ENCODE measurements around the gene PMPCA. TPM values are rescaled to one million over a fixed set of nuclear protein-coding genes. Genes with fewer than 3 reads are reported as not detected.
"Not testable (repeated sequence)": the region's sequence is repeated elsewhere in the genome, so short reads cannot be mapped to it uniquely, and the experiment has no call there.

The PMPCA gene
- total RNA-seq, 1 donor from 2014 or later: 114 TPM

DNA sequence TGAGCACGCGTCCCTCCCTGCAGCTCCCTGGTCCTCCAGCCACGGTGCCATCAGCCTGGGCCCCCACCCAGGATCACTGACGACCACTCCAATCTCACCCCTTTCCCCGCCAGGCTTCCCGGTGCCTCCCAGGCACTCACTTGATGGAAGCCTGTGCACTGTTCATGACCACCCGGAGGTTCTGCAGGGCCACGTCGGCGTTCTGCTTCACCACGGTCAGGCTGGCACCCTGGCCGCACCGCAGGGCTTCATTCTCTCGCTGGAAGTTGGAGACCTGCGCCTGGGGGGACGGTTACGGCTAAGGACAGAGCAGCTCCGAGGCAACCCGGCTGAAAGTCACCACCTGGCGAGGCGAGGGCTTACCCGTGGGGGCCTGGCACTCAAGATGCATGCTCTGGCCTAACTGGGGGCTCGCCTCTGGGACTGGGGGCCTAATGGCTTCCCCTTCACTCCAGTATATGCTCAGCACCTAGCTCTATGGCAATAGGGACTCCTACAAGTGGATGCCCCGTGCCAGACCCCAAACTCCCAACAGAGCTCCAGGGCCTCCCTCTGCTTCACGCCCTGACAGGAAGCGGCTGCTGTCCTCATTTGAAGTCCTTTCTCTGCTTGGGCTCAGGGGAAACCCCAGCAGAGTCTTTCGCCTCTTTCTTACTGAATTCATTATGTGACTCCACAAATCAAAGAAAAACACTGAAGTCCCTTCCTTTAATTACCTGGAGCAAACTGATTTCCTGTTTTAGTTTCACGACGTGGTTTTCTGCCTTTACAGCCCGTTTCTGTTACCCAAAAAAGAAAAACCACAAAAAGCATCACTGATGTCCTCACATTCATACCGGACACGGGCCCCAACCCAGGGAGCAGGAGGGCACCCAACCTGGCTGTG lies 6.3 kb upstream of the PMPCA start:
- no peaks in the 10 kb centered on the region for H3K9me3 Mint-ChIP-seq
- H3K4me3 Mint-ChIP-seq: peak overlapping the region; percentile 80
- peaks cover 44% of the 10 kb centered on the region for H3K4me1 Mint-ChIP-seq
- H3K27me3 Mint-ChIP-seq: no peaks in the 10 kb centered on the region
- intact Hi-C loops (cut with micrococcal nuclease): loop anchor here (2.0 to 5.0 kb wide), 2 partner anchors 19 to 78 kb away; partner anchors contain the start of gene SEC16A
- peak overlapping the region; percentile 86 for H3K27ac Mint-ChIP-seq
- DNase-seq: peak; percentile 83
- peaks cover 53% of the 10 kb centered on the region for H3K36me3 Mint-ChIP-seq (ENCODE audit: low read depth)

DNA sequence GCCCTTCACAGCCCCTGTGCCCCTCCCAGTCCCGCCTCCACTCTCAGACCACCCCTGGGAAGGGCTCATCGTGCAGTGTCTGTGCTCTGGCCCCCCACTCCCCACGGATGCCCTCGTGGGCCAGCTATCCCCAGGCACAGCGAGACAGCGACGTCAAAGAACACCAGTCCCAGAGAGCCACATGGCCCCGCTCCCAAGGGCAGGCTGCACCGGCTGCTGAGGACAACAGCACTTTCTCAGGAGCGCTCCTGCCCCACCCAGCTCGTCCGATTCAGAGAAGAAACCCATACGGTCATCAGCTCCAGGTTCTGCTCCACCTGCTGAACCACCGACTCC lies 5.7 kb upstream of the PMPCA start:
- Mint-ChIP-seq H3K9me3 (no peaks in the 10 kb centered on the region), H3K36me3 (ENCODE audit: low read depth) (peaks cover 53% of the 10 kb centered on the region), H3K27ac (peak overlapping the region; percentile 86), H3K27me3 (no peaks in the 10 kb centered on the region), H3K4me1 (peaks cover 48% of the 10 kb centered on the region), H3K4me3 (peak overlapping the region; percentile 80)
- intact Hi-C loops (cut with micrococcal nuclease): loop anchor here (5.0 kb wide), 1 partner anchor 78 kb away; the partner anchor contains the start of gene SEC16A
- DNase-seq: no peak

DNA sequence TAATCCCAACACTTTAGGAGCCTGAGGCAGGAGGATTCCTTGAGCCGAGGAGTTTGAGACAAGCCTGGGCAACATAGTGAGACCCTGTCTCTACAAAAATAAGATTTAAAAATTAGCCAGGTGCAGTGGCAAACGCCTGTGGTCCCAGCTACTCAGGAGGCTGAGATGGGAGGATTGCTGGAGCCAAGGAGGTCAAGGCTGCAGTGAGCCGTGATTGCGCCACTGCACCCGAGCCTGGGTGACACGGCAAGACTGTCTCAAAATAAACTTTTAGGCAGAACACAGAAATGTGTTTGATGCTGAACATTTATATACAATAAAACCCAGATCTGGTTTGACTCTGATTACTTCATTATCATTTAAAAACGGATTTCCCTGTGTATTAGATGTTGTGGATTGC lies 5.0 kb upstream of the PMPCA start:
- H3K4me1 Mint-ChIP-seq: peaks cover 50% of the 10 kb centered on the region
- H3K27me3 Mint-ChIP-seq: no peaks in the 10 kb centered on the region
- H3K9me3 Mint-ChIP-seq: no peaks in the 10 kb centered on the region
- peaks cover 56% of the 10 kb centered on the region for H3K36me3 Mint-ChIP-seq (ENCODE audit: low read depth)
- H3K27ac Mint-ChIP-seq: no peak overlapping the region
- DNase-seq: no peak
- intact Hi-C loops (cut with micrococcal nuclease): no loop called here
- H3K4me3 Mint-ChIP-seq: no peak overlapping the region

DNA sequence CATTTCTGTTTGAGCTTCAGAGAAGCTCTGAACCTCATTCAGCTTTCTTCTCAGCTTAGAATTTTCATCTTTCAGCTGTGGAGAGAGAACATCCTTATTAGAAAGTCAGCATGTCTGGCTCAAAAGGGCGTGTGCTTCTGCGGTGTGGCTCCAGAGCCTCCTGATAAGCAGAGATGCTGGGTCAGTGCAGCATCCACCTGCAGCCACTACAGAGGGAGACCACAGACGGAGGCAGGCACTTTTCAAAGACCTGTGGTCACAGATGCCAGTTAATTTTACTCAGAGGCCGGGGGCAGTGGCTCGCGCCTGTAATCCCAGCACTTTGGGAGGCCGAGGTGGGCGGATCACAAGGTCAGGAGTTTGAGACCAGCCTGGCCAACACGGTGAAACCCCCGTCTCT lies 4.6 kb upstream of the PMPCA start:
- H3K9me3 Mint-ChIP-seq; H3K4me3 Mint-ChIP-seq; intact Hi-C loops (cut with micrococcal nuclease); DNase-seq; H3K27me3 Mint-ChIP-seq; H3K27ac Mint-ChIP-seq: not testable (repeated sequence)
- H3K4me1 Mint-ChIP-seq: peaks cover 49% of the 10 kb centered on the region
- peaks cover 56% of the 10 kb centered on the region for H3K36me3 Mint-ChIP-seq (ENCODE audit: low read depth)

DNA sequence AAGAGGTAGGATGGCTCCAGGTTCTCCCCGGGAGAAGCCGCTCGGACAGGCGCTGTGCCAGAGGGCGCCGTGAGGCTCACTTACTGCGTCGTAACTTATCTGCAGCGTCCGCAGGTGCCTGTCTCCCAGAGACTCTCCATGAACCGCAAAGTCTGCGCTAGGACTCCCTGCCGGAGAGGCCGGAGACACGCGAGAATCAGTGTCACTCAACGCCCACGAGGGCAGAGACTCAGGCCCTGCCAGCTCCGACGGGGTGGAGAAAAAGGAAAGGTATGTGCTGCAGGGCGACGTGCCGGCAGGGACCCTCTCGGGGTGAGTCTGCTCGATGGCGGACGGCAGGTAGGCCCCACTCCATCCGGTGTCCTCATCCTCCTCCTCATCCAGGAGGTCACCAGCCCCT lies 3.4 kb upstream of the PMPCA start:
- H3K27me3 Mint-ChIP-seq; H3K4me3 Mint-ChIP-seq; intact Hi-C loops (cut with micrococcal nuclease); H3K27ac Mint-ChIP-seq; DNase-seq; H3K9me3 Mint-ChIP-seq: not testable (repeated sequence)
- Mint-ChIP-seq H3K4me1 (peaks cover 52% of the 10 kb centered on the region), H3K36me3 (ENCODE audit: low read depth) (peaks cover 58% of the 10 kb centered on the region)

DNA sequence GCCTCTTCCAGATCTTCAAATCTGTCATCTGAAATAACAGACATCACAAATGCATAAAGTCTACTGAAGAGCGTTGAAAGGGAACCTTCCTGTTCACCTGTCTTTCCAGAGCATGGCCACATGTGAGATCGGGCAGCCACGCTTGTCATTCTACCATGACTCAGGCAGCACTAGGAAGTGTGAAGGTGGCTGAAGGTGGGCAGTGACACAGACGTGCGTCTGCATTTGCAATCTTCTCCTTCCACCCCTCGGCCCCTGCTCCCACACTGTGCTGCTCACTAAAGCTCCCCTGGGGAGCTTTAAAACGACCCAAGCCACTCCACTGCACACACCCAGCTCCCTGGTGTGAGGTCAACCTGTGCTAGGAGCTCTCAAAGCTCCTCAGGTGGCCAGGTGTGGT lies 2.5 kb upstream of the PMPCA start:
- Mint-ChIP-seq H3K27ac (no peak overlapping the region), H3K36me3 (ENCODE audit: low read depth) (peaks cover 60% of the 10 kb centered on the region), H3K9me3 (no peaks in the 10 kb centered on the region), H3K4me1 (peaks cover 53% of the 10 kb centered on the region), H3K27me3 (no peaks in the 10 kb centered on the region), H3K4me3 (peak overlapping the region; percentile 16)
- intact Hi-C loops (cut with micrococcal nuclease): no loop called here
- DNase-seq: no peak

DNA sequence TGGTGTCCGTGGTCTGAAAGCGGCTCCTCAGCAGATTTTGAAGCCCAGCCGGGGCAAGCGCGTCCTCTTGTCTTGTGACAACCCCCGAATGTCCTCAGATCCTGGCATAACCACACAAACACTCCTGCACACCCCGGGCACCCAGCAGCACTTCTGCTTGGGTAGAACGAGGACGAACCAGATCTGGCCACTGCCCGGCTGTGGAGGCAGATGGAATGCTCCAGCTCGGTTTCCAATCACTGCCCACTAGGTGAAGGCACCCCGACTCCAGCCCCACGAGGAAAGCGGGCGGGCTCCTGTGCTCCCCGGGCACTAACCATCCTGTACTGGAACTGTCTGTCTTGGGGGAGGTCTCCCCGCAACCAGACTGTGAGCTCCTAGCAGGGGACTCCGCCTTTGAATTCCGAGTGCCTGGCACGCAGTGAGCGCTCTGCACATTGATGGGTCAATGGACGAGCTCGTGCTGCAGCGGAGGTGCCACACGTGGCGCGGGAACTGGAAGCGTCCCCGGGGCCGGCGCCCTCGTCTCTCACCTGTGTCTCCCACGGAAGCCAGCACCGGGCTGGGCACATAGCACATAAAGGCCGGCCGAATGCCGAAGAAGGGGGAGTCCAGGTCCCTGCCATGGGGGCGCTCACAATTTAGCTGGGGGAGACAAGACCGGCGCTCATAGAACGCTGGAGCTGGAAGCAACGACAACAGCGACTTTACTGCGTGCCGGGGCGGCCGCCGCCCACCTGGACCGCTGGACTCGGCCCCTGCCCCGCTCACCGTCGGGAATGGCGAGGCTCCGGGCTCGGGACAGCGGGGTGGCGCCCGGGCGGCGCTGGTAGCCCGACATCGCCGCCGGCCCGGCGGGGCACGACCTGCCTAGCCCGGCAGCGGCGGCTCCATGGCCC lies 652 bp upstream of the PMPCA start:
- Mint-ChIP-seq H3K27me3 (no peaks in the 10 kb centered on the region), H3K36me3 (ENCODE audit: low read depth) (peaks cover 62% of the 10 kb centered on the region), H3K9me3 (no peaks in the 10 kb centered on the region), H3K27ac (peak overlapping the region; percentile 95), H3K4me3 (peak overlapping the region; percentile 94), H3K4me1 (peaks cover 43% of the 10 kb centered on the region)
- DNase-seq: peak; percentile 78
- intact Hi-C loops (cut with micrococcal nuclease): loop anchor here (1.0 to 5.0 kb wide), 4 partner anchors 10 to 163 kb away; partner anchors contain the start of genes INPP5E, NOTCH1, QSOX2 and SNAPC4

DNA sequence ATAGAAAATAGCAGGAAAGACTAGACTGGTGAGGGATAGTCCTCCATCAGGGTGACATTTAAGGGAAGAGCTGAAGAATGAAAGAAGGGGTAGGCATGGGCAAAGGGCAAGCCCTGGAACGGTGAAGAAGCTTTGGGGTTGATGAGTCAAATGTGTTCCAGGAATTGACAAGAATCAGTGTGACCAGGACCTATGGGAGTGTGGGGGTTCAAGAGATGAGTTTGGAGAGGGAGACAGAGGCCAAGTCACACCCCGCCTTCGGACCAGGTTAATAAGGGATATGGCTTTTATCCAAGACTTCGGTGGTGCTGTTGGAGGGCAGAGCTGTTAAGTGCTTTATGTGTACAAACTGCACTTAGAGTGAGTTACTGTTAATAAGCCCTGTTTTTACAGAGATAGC lies 920 bp downstream of the PMPCA start:
- peaks cover 37% of the 10 kb centered on the region for H3K4me1 Mint-ChIP-seq
- peak overlapping the region; percentile 93 for H3K4me3 Mint-ChIP-seq
- H3K27ac Mint-ChIP-seq: peak overlapping the region; percentile 92
- intact Hi-C loops (cut with micrococcal nuclease): loop anchor here (2.0 to 5.0 kb wide), 3 partner anchors 27 to 164 kb away; partner anchors contain the start of genes INPP5E, NOTCH1 and QSOX2
- no peaks in the 10 kb centered on the region for H3K27me3 Mint-ChIP-seq
- no peaks in the 10 kb centered on the region for H3K9me3 Mint-ChIP-seq
- H3K36me3 Mint-ChIP-seq (ENCODE audit: low read depth): peaks cover 57% of the 10 kb centered on the region
- no peak for DNase-seq

DNA sequence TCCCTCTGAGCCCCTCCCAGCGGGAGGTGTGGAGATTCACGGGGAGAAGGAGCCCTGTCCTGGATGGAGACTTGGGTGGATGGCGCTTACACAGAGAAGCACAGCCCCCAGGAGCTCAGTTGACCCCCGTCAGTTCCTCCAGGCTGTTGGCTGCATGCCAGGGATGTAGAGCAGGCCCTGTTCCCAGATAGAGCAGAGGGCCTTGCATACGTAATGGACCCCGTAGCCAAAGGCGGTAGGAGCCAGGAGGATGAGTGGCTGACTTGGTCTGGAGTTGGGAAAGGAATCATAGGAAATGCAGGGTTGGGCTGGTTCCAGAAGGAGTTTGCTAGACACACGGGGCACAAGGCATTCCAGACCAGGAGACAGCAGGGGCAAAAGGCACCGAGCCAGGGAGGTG lies 2.5 kb downstream of the PMPCA start:
- Mint-ChIP-seq H3K9me3 (no peaks in the 10 kb centered on the region), H3K4me3 (no peak overlapping the region), H3K27ac (peak overlapping the region; percentile 26), H3K27me3 (no peaks in the 10 kb centered on the region), H3K36me3 (ENCODE audit: low read depth) (peaks cover 58% of the 10 kb centered on the region), H3K4me1 (peaks cover 34% of the 10 kb centered on the region)
- intact Hi-C loops (cut with micrococcal nuclease): loop anchor here (5.0 kb wide), 2 partner anchors 134 to 166 kb away; partner anchors contain the start of genes NOTCH1 and QSOX2
- DNase-seq: no peak

DNA sequence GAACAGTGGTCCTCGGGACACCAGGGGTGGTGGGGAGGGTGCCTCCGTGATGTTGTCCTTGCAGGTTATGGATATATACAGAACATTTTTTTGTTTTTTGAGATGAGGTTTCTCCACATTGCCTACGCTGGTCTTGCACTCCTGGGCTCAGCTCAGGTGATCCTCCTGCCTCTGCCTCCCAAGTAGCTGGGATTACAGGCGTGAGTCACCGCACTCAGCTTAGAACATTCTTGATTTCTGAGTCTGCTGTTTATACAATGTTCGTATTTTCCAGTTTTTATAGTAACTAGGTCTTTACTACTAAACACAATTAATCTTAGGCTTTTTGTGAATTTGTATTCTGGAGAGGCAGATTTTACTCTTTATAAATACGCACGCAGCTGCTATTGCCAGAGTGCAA lies 6.0 kb downstream of the PMPCA start:
- H3K4me1 Mint-ChIP-seq: peaks cover 13% of the 10 kb centered on the region
- no peaks in the 10 kb centered on the region for H3K9me3 Mint-ChIP-seq
- intact Hi-C loops (cut with micrococcal nuclease): no loop called here
- no peak overlapping the region for H3K27ac Mint-ChIP-seq
- no peak overlapping the region for H3K4me3 Mint-ChIP-seq
- H3K36me3 Mint-ChIP-seq (ENCODE audit: low read depth): peaks cover 59% of the 10 kb centered on the region
- no peak for DNase-seq
- H3K27me3 Mint-ChIP-seq: no peaks in the 10 kb centered on the region

DNA sequence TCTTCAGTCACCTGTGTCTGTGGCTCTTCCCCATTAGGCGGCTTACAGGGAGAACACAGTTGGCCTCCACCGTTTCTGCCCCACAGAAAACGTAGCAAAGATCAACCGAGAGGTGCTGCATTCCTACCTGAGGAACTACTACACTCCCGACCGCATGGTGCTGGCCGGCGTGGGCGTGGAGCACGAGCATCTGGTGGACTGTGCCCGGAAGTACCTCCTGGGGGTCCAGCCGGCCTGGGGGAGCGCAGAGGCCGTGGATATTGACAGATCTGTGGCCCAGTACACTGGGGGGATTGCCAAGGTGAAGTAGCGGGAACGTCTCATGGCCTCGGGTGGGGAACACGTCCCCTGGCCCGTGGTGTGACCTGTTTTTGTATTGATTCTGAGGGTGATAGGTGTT lies 6.5 kb downstream of the PMPCA start:
- Mint-ChIP-seq H3K36me3 (ENCODE audit: low read depth) (peaks cover 58% of the 10 kb centered on the region), H3K27me3 (no peaks in the 10 kb centered on the region), H3K4me1 (peaks cover 11% of the 10 kb centered on the region), H3K9me3 (no peaks in the 10 kb centered on the region), H3K4me3 (no peak overlapping the region), H3K27ac (no peak overlapping the region)
- no peak for DNase-seq
- intact Hi-C loops (cut with micrococcal nuclease): no loop called here

DNA sequence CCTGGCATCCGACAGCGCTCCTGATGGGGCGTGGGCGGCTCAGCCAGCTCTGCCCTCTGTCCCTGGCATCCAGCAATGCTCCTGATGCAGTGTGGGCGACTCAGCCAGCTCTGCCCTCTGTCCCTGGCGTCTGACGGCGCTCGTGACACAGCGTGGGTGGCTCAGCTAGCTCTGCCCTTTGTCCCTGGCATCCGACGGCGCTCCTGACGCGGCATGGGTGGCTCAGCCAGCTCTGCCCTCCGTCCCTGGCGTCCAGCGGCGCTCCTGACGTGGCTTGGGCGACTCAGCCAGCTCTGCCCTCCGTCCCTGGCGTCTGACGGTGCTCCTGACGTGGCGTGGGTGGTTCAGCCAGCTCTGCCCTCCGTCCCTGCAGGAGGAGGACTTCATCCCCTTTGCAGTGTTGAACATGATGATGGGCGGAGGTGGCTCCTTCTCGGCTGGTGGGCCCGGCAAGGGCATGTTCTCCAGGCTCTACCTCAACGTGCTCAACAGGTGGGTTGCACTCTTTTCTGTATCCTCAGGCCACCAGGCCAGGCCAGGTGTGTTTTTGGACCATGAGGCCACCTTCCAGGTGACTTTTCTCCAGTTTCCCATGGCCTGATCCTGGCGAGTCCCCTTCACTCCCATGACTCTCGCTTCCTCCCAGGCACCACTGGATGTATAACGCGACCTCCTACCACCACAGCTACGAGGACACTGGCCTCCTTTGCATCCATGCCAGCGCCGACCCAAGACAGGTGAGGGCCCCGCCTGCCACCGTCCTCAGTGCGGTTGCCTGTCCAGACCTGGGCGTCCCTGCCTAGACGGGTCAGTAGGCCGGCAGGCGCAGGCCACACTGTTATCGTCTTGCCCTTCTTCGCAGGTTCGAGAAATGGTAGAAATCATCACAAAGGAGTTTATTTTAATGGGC lies 8.0 kb downstream of the PMPCA start:
- Mint-ChIP-seq H3K27me3 (no peaks in the 10 kb centered on the region), H3K9me3 (no peaks in the 10 kb centered on the region), H3K4me1 (peaks cover 2% of the 10 kb centered on the region), H3K36me3 (ENCODE audit: low read depth) (peaks cover 51% of the 10 kb centered on the region), H3K4me3 (no peak overlapping the region), H3K27ac (no peak overlapping the region)
- intact Hi-C loops (cut with micrococcal nuclease): no loop called here
- no peak for DNase-seq

DNA sequence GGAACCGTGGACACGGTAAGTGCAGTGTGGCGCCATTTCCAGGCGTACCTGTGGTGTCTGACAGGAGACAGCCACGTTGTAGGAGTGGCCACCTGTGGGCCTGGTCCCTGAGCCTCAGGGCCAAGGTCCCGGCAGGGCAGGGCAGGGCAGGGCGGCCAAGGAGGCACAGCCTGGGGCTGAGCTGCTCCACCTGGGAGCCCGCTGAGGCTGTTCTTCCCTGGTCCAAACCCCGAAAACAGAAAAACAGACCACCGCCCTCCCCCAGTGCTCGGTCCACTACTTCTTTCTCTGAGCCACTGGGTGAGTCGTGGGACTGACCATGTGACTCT lies 8.6 kb downstream of the PMPCA start:
- Mint-ChIP-seq H3K36me3 (ENCODE audit: low read depth) (peaks cover 49% of the 10 kb centered on the region), H3K9me3 (no peaks in the 10 kb centered on the region), H3K4me1 (no peaks in the 10 kb centered on the region), H3K27ac (no peak overlapping the region), H3K27me3 (no peaks in the 10 kb centered on the region), H3K4me3 (no peak overlapping the region)
- intact Hi-C loops (cut with micrococcal nuclease): no loop called here
- no peak for DNase-seq
